AG20443 (cell line): ENCODE data around the gene C9orf43.
A peak's percentile ranks its signal among the peaks of the same experiment; 100 is the strongest.
"Not testable (repeated sequence)": the region's sequence is repeated elsewhere in the genome, so short reads cannot be mapped to it uniquely, and the experiment has no call there.

Experiments
- DNase-seq: peaks from one replicate; pipeline ENCODE4 v3.0.0; 2012; ENCODE audit warnings: low spot score, mixed read lengths

Gene C9orf43

GRCh38 chr9:113381909-113382411 lies 28.6 kb upstream of the C9orf43 start:
- no peak for DNase-seq

- no peak for DNase-seq
Measured at GRCh38 chr9:113386571-113387393, 23.8 kb upstream of the C9orf43 start.

- no peak for DNase-seq
Measured at GRCh38 chr9:113387560-113388230, 22.9 kb upstream of the C9orf43 start.

GRCh38 chr9:113388833-113389232 lies 21.7 kb upstream of the C9orf43 start:
- DNase-seq, result no peak

- no peak for DNase-seq
Measured at GRCh38 chr9:113389451-113389850, 21.1 kb upstream of the C9orf43 start.

GRCh38 chr9:113390192-113390960 lies 20.2 kb upstream of the C9orf43 start:
- DNase-seq, result no peak

- DNase-seq, result no peak
Measured at GRCh38 chr9:113391917-113392316, 18.6 kb upstream of the C9orf43 start.

- DNase-seq, result no peak
Measured at GRCh38 chr9:113393281-113393680, 17.3 kb upstream of the C9orf43 start.

- DNase-seq, result no peak
Measured at GRCh38 chr9:113395000-113395861, 15.3 kb upstream of the C9orf43 start.

GRCh38 chr9:113397203-113397631 lies 13.3 kb upstream of the C9orf43 start:
- no peak for DNase-seq

GRCh38 chr9:113398796-113399195 lies 11.8 kb upstream of the C9orf43 start:
- no peak for DNase-seq

GRCh38 chr9:113399646-113400200 lies 10.8 kb upstream of the C9orf43 start:
- DNase-seq, result no peak

- peak; percentile 99 for DNase-seq
Measured at GRCh38 chr9:113401027-113401792, 9.3 kb upstream of the C9orf43 start, which contains the start of gene ALAD. ALAD (minus strand) TSS chr9:113401284; CDS start chr9:113393559, 7,725 bp downstream.

GRCh38 chr9:113403646-113404045 lies 6.9 kb upstream of the C9orf43 start:
- DNase-seq, result no peak

- not testable (repeated sequence) for DNase-seq
Measured at GRCh38 chr9:113406353-113406752, 4.2 kb upstream of the C9orf43 start.

GRCh38 chr9:113406873-113407511 lies 3.6 kb upstream of the C9orf43 start:
- peak; percentile 76 for DNase-seq

GRCh38 chr9:113409481-113409880 lies 1.1 kb upstream of the C9orf43 start:
- DNase-seq, result no peak

- no peak for DNase-seq
Measured at GRCh38 chr9:113409883-113410206, 702 bp upstream of the C9orf43 start.

GRCh38 chr9:113416149-113416721 lies 5.7 kb downstream of the C9orf43 start:
- DNase-seq, result no peak

- DNase-seq, result no peak
Measured at GRCh38 chr9:113417370-113417769, 6.8 kb downstream of the C9orf43 start.
